Mucosa of descending colon (tissue), 3 donors: ENCODE data around the gene MTAP. TPM values are rescaled to one million over a fixed set of nuclear protein-coding genes. Genes with fewer than 3 reads are reported as not detected.

Experiments used
- ATAC-seq: fragments of 200-7000 bp; cut with Tn5 transposase; one replicate; pipeline ENCODE4 v1.9.1; 2020; ENCODE audit warnings: mild to moderate bottlenecking, moderate library complexity
- DNase-seq, 3 donors: peaks; one replicate each; pipeline ENCODE4 v3.0.0-alpha.2; 2020
- H3K36me3 ChIP-seq: fragments of 200-600 bp; one replicate; pipeline ENCODE4 v1.8.0; 2021; ENCODE audit warnings: low read depth, mild to moderate bottlenecking
- H3K4me1 ChIP-seq: fragments of 200-600 bp; one replicate; pipeline ENCODE4 v1.8.0; 2021; ENCODE audit warnings: low read depth, mild to moderate bottlenecking
- H3K4me3 ChIP-seq: fragments of 200-600 bp; one replicate; pipeline ENCODE4 v1.8.0; 2021; ENCODE audit warnings: mild to moderate bottlenecking
- H3K9me3 ChIP-seq: fragments of 200-600 bp; one replicate; pipeline ENCODE4 v1.8.0; 2021; ENCODE audit warnings: mild to moderate bottlenecking
- intact Hi-C, 2 donors: fragments of 100-400 bp; cut with DNase I in 1 of 2; cut with micrococcal nuclease in 1 of 2; formaldehyde crosslinking; loops; one replicate each; pipeline versions ENCODE4 v1.11.0 to v1.11.1; 2022; cut with DNase I, micrococcal nuclease
- total RNA-seq, 3 donors: library from RNA; stranded (reverse); fragmentation: NEBNext Ultra II Directional in 2 of 3; extraction: Animal tissue kit (Norgen Biotek cat#: 25700) in 2 of 3; gene quantifications; one replicate each; pipeline versions ENCODE4 v1.2.1 to v1.2.4, GENCODE V29; 2021 to 2023
- TF ChIP-seq, protein P1 (sequence below): fragments of 200-600 bp; IDR thresholded peaks from one replicate; pipeline ENCODE4 v1.8.0; 2022; ENCODE audit warnings: antibody characterized with exemption, mild to moderate bottlenecking
- donor health status: DM: no; HTN: no; CAD: no; lungs with moderate emphysema.
- donor health status: DM: no; HTN: no; CAD: no.
- donor health status: DM: no; HTN: yes; CAD: no.

The MTAP gene
- total RNA-seq, 3 donors from 2014 or later = 28.6 to 42.7 (median 32.4) TPM

DNA sequence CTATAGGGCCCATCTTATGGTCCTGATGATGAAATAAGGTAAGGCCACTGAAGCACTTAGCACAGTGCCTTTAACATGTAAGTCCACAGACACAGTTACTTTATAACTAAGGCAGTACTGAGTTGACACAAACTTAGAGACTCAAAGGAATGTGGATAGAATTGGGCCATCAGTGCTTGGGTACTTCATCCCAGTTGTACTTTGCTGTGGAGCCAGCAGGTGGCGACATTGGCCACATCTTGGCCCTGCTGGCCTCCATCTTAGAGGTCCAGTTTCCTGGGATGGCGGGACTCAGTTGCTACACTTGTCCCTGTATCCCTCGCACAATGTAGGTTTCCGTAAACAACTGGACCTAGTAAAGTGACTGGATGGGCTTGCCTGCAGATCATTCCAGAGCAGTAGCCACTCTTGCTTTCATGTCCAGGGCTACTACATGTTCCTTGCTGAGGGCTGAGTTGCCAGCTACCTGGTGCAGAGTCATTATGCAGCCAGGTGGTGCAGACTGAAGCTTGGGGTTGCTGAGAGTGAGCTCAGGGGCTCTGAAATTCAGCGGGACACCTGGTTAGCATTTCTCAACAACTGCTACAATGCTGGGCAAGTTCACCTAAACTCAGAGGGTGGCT lies 10.6 kb downstream of the MTAP start:
- ATAC-seq (peak; percentile 93), DNase-seq (peak; percentile 66 to 83 (median 81))
- H3K4me1 ChIP-seq = no peaks in the 10 kb centered on the region
- intact Hi-C loops = loop anchor here (5.0 to 10.0 kb wide), 3 partner anchors 424 to 642 kb away; no protein-coding TSS in a partner anchor
- no peak overlapping the region for H3K4me3 ChIP-seq
- TF ChIP-seq, protein P1, sequence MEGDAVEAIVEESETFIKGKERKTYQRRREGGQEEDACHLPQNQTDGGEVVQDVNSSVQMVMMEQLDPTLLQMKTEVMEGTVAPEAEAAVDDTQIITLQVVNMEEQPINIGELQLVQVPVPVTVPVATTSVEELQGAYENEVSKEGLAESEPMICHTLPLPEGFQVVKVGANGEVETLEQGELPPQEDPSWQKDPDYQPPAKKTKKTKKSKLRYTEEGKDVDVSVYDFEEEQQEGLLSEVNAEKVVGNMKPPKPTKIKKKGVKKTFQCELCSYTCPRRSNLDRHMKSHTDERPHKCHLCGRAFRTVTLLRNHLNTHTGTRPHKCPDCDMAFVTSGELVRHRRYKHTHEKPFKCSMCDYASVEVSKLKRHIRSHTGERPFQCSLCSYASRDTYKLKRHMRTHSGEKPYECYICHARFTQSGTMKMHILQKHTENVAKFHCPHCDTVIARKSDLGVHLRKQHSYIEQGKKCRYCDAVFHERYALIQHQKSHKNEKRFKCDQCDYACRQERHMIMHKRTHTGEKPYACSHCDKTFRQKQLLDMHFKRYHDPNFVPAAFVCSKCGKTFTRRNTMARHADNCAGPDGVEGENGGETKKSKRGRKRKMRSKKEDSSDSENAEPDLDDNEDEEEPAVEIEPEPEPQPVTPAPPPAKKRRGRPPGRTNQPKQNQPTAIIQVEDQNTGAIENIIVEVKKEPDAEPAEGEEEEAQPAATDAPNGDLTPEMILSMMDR = peak; percentile 75
- H3K9me3 ChIP-seq = no peaks in the 10 kb centered on the region
- no peaks in the 10 kb centered on the region for H3K36me3 ChIP-seq

- Histone ChIP-seq H3K4me3 (no peak overlapping the region), H3K4me1 (no peaks in the 10 kb centered on the region), H3K36me3 (no peaks in the 10 kb centered on the region), H3K9me3 (no peaks in the 10 kb centered on the region)
- ATAC-seq (peak; percentile 88), DNase-seq (peak in 1 of 3 donors; percentile 87)
- intact Hi-C loops = loop anchor here (5.0 to 10.0 kb wide), 3 partner anchors 423 to 641 kb away; no protein-coding TSS in a partner anchor
- TF ChIP-seq, protein P1 = peak; percentile 53
These were observed 11.4 kb downstream of the MTAP start for GRCh38 chr9:21813575-21814473.

DNA sequence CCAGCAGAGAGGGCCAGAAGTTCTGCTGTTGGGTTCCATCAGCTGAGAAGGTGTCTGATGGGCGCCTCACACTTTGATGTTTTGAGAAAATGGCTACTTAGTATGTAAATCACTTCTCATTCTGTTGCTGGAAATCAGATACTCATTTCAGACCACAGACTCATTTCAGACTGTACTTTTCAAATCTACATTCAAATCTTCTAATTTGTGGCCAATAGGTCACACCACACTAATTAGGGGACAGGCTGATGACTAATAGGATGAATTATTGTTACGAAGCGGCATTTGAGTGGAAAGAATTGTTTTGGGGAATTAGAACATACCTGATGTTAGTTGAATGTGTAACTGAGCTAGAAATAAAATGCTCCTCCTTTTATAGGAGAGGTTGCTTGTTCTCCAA lies 13.2 kb downstream of the MTAP start:
- ATAC-seq (no peak), DNase-seq (no peak)
- Histone ChIP-seq H3K9me3 (no peaks in the 10 kb centered on the region), H3K4me3 (no peak overlapping the region), H3K36me3 (no peaks in the 10 kb centered on the region), H3K4me1 (no peaks in the 10 kb centered on the region)
- TF ChIP-seq, protein P1 = no peak
- intact Hi-C loops = loop anchor here (10.0 kb wide), 2 partner anchors 429 to 639 kb away; no protein-coding TSS in a partner anchor

GRCh38 chr9:21817176-21817575 lies 14.7 kb downstream of the MTAP start:
- no peaks in the 10 kb centered on the region for H3K4me1 ChIP-seq
- DNase-seq (no peak), ATAC-seq (peak; percentile 7)
- intact Hi-C loops = loop anchor here (10.0 kb wide), 2 partner anchors 428 to 638 kb away; no protein-coding TSS in a partner anchor
- TF ChIP-seq, protein P1 = no peak
- H3K4me3 ChIP-seq = no peak overlapping the region
- H3K9me3 ChIP-seq = no peaks in the 10 kb centered on the region
- H3K36me3 ChIP-seq = no peaks in the 10 kb centered on the region

GRCh38 chr9:21825637-21826036 lies 23.2 kb downstream of the MTAP start:
- ATAC-seq (no peak), DNase-seq (no peak)
- TF ChIP-seq, protein P1 = no peak
- Histone ChIP-seq H3K36me3 (peaks cover 2% of the 10 kb centered on the region), H3K4me3 (no peak overlapping the region), H3K4me1 (no peaks in the 10 kb centered on the region), H3K9me3 (no peaks in the 10 kb centered on the region)
- intact Hi-C loops = no loop called here
